SK-N-SH treated with all-trans-retinoic acid at 6 μM for 48 hours (cell line): ENCODE measurements around the gene UROC1.

Experiments
- ARNTL ChIP-seq: fragments of 450-650 bp; formaldehyde crosslinking; IDR thresholded peaks from 2 replicates; pipeline ENCODE4 v1.5.0; 2020; ENCODE audit warnings: low read depth, mild to moderate bottlenecking, moderate library complexity, borderline replicate concordance
- CSDC2 ChIP-seq: fragments of 250-450 bp; sonication (Bioruptor Pico); IDR thresholded peaks from 2 replicates; pipeline ENCODE4 v1.5.0; 2020; ENCODE audit warnings: mild to moderate bottlenecking, moderate library complexity
- GLIS3 ChIP-seq: fragments of 250-450 bp; sonication (Bioruptor Pico); IDR thresholded peaks from 2 replicates; pipeline ENCODE4 v1.5.0; 2020; ENCODE audit warnings: mild to moderate bottlenecking, moderate library complexity
- OSR1 ChIP-seq: fragments of 250-450 bp; sonication (Bioruptor Pico); IDR thresholded peaks from 2 replicates; pipeline ENCODE4 v1.8.0; 2022; ENCODE audit warnings: moderate library complexity, mild to moderate bottlenecking, inconsistent platforms
- PATZ1 ChIP-seq: fragments of 250-450 bp; sonication (Bioruptor Pico); IDR thresholded peaks from 2 replicates; pipeline ENCODE4 v1.8.0; 2020; ENCODE audit warnings: mild to moderate bottlenecking, moderate library complexity, borderline replicate concordance
- RARB ChIP-seq: fragments of 250-450 bp; sonication (Bioruptor Pico); IDR thresholded peaks from 2 replicates; pipeline ENCODE4 v1.8.0; 2021; ENCODE audit warnings: mild to moderate bottlenecking, moderate library complexity
- SNAI2 ChIP-seq: fragments of 250-450 bp; sonication (Bioruptor Pico); IDR thresholded peaks from 2 replicates; pipeline ENCODE4 v1.5.0; 2020; ENCODE audit warnings: mild to moderate bottlenecking, moderate library complexity
- TOX ChIP-seq: fragments of 250-450 bp; sonication (Bioruptor Pico); IDR thresholded peaks from 2 replicates; pipeline ENCODE4 v1.8.0; 2021; ENCODE audit warnings: mild to moderate bottlenecking, moderate library complexity, borderline replicate concordance
- ZFP3 ChIP-seq: fragments of 250-450 bp; sonication (Bioruptor Pico); IDR thresholded peaks from 2 replicates; pipeline ENCODE4 v1.5.0; 2020; ENCODE audit warnings: mild to moderate bottlenecking, moderate library complexity
- ZFP30 ChIP-seq: fragments of 450-650 bp; formaldehyde crosslinking; IDR thresholded peaks from 2 replicates; pipeline ENCODE4 v1.5.0; 2022; ENCODE audit warnings: mild to moderate bottlenecking, moderate library complexity
- ZNF565 ChIP-seq: fragments of 450-650 bp; formaldehyde crosslinking; conservative IDR thresholded peaks from 2 replicates; pipeline ENCODE4 v1.5.0; 2020; ENCODE audit warnings: low read depth, mild to moderate bottlenecking, moderate library complexity
- ZNF8 ChIP-seq: fragments of 450-650 bp; formaldehyde crosslinking; IDR thresholded peaks from 2 replicates; pipeline ENCODE4 v1.5.0; 2020; ENCODE audit warnings: mild to moderate bottlenecking, moderate library complexity
- TF ChIP-seq, protein P1 (sequence below): fragments of 250-450 bp; sonication (Bioruptor Pico); IDR thresholded peaks from 2 replicates; pipeline ENCODE4 v1.8.0; 2021; ENCODE audit warnings: low read depth, mild to moderate bottlenecking, moderate library complexity, borderline replicate concordance
- TF ChIP-seq, protein P2 (sequence below): fragments of 250-450 bp; sonication (Bioruptor Pico); IDR thresholded peaks from 2 replicates; pipeline ENCODE4 v1.5.1; 2020; ENCODE audit warnings: low read depth, mild to moderate bottlenecking, moderate library complexity

DNA sequence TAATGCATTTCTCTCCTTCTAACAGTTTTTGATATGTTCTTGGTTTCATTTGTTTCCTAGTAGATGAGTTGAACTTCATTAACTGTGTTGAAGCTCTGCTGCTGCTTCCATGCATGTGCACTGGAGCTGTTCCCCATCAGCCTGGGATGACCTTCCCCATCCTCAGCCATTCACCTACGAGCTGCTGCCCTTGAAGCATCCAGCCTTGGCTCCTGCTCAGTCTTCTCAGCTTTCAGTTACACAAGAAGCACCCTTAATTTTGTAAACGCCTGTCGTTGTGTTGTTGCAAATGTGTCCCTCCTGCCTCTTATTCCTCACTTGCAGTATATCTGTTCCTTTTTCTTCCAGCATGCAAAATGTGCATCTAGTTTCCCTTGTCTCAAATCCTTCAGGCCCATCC is 33.4 kb downstream of the UROC1 start:
- TF ChIP-seq ZFP3 (CRISPR knock-in tag) = no peak
- no peak for TF ChIP-seq ZNF8 (CRISPR knock-in tag)
- TF ChIP-seq PATZ1 (CRISPR knock-in tag) = no peak
- TF ChIP-seq ZFP30 (CRISPR knock-in tag) = no peak
- no peak for TF ChIP-seq SNAI2
- no peak for TF ChIP-seq ARNTL (CRISPR knock-in tag)
- TF ChIP-seq, protein P1, sequence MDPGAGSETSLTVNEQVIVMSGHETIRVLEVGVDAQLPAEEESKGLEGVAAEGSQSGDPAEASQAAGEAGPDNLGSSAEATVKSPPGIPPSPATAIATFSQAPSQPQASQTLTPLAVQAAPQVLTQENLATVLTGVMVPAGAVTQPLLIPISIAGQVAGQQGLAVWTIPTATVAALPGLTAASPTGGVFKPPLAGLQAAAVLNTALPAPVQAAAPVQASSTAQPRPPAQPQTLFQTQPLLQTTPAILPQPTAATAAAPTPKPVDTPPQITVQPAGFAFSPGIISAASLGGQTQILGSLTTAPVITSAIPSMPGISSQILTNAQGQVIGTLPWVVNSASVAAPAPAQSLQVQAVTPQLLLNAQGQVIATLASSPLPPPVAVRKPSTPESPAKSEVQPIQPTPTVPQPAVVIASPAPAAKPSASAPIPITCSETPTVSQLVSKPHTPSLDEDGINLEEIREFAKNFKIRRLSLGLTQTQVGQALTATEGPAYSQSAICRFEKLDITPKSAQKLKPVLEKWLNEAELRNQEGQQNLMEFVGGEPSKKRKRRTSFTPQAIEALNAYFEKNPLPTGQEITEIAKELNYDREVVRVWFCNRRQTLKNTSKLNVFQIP (CRISPR knock-in tag) = no peak
- no peak for TF ChIP-seq RARB
- TF ChIP-seq, protein P2, sequence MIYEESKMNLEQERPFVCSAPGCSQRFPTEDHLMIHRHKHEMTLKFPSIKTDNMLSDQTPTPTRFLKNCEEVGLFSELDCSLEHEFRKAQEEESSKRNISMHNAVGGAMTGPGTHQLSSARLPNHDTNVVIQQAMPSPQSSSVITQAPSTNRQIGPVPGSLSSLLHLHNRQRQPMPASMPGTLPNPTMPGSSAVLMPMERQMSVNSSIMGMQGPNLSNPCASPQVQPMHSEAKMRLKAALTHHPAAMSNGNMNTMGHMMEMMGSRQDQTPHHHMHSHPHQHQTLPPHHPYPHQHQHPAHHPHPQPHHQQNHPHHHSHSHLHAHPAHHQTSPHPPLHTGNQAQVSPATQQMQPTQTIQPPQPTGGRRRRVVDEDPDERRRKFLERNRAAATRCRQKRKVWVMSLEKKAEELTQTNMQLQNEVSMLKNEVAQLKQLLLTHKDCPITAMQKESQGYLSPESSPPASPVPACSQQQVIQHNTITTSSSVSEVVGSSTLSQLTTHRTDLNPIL (CRISPR knock-in tag) = no peak
- TF ChIP-seq GLIS3 (CRISPR knock-in tag) = no peak
- TF ChIP-seq OSR1 (CRISPR knock-in tag) = no peak
- TF ChIP-seq CSDC2 (CRISPR knock-in tag) = no peak
- TF ChIP-seq ZNF565 (CRISPR knock-in tag) = no peak
- TF ChIP-seq TOX = no peak
